LNCAP (cell line): Measurements from ENCODE around the gene TINAGL1.

Experiments used
- CTCF ChIP-seq: fragments of 450-650 bp; IDR thresholded peaks from 2 replicates; pipeline ENCODE4 v1.5.1; 2017; ENCODE audit warnings: mild to moderate bottlenecking

TINAGL1 gene

GRCh38 chr1:31626223-31627207, 50.2 kb downstream of the TINAGL1 start:
- TF ChIP-seq CTCF: no peak

- no peak for TF ChIP-seq CTCF
Measured at GRCh38 chr1:31627301-31627929, 51.1 kb downstream of the TINAGL1 start.

- TF ChIP-seq CTCF: no peak
Measured at GRCh38 chr1:31627930-31628559, 51.7 kb downstream of the TINAGL1 start.

- no peak for TF ChIP-seq CTCF
Measured at GRCh38 chr1:31628931-31629556, 52.7 kb downstream of the TINAGL1 start.

GRCh38 chr1:31632649-31633048, 56.3 kb downstream of the TINAGL1 start:
- no peak for TF ChIP-seq CTCF

- peak; percentile 47 for TF ChIP-seq CTCF
Measured at GRCh38 chr1:31633117-31633516, 56.8 kb downstream of the TINAGL1 start.
